KG1 (cell line): Measurements from ENCODE around the gene C1GALT1C1L.
"Not testable (repeated sequence)": the region's sequence is repeated elsewhere in the genome, so short reads cannot be mapped to it uniquely, and the experiment has no call there.

Source experiments
- DNase-seq: peaks from one replicate; lab custom pipeline; 2025; lab: John Stamatoyannopoulos, UW

Gene C1GALT1C1L

GRCh38 chr2:43676322-43677050 lies at the start of gene C1GALT1C1L:
Gene C1GALT1C1L (minus strand): TSS chr2:43676429. CDS start chr2:43676322, 107 bp downstream.
- DNase-seq, result no peak

GRCh38 chr2:43725711-43726246 lies 49.5 kb upstream of the C1GALT1C1L start:
- no peak for DNase-seq

GRCh38 chr2:43724728-43725526 lies 48.7 kb upstream of the C1GALT1C1L start:
- no peak for DNase-seq

- no peak for DNase-seq
These were observed 42.4 kb upstream of the C1GALT1C1L start for GRCh38 chr2:43718530-43719124.

- no peak for DNase-seq
These were observed 41.1 kb upstream of the C1GALT1C1L start for GRCh38 chr2:43717322-43717721.

GRCh38 chr2:43715300-43716098 lies 39.3 kb upstream of the C1GALT1C1L start:
- DNase-seq, result no peak

- DNase-seq, result no peak
These were observed 37.9 kb upstream of the C1GALT1C1L start for GRCh38 chr2:43714164-43714563.

- DNase-seq, result no peak
These were observed 34.6 kb upstream of the C1GALT1C1L start for GRCh38 chr2:43710866-43711265.

- no peak for DNase-seq
These were observed 32.7 kb upstream of the C1GALT1C1L start for GRCh38 chr2:43708891-43709290.

GRCh38 chr2:43708178-43708577 lies 31.9 kb upstream of the C1GALT1C1L start:
- no peak for DNase-seq

GRCh38 chr2:43707255-43708015 lies 31.2 kb upstream of the C1GALT1C1L start:
- DNase-seq, result no peak

- DNase-seq, result no peak
These were observed 24.9 kb upstream of the C1GALT1C1L start for GRCh38 chr2:43701111-43701510.

GRCh38 chr2:43699761-43700160 lies 23.5 kb upstream of the C1GALT1C1L start:
- no peak for DNase-seq

GRCh38 chr2:43698140-43698539 lies 21.9 kb upstream of the C1GALT1C1L start:
- DNase-seq, result not testable (repeated sequence)

- DNase-seq, result no peak
These were observed 16.3 kb upstream of the C1GALT1C1L start for GRCh38 chr2:43692428-43692994.

- DNase-seq, result no peak
These were observed 13.8 kb upstream of the C1GALT1C1L start for GRCh38 chr2:43689999-43690398.

- DNase-seq, result no peak
These were observed 9.1 kb upstream of the C1GALT1C1L start for GRCh38 chr2:43685357-43685756.

- DNase-seq, result not testable (repeated sequence)
These were observed 1.6 kb upstream of the C1GALT1C1L start for GRCh38 chr2:43677783-43678182.

GRCh38 chr2:43675646-43676321 lies 445 bp downstream of the C1GALT1C1L start:
- no peak for DNase-seq

- DNase-seq, result no peak
These were observed 19.0 kb downstream of the C1GALT1C1L start for GRCh38 chr2:43657241-43657640.
